Suppressor macrophage (primary cell): ENCODE measurements around the gene THEM4.
A peak's percentile ranks its signal among the peaks of the same experiment; 100 is the strongest.
"Not testable (repeated sequence)": the region's sequence is repeated elsewhere in the genome, so short reads cannot be mapped to it uniquely, and the experiment has no call there.

Experiments
- DNase-seq, 4 experiments: peaks; one replicate each; pipeline ENCODE4 v3.0.0-alpha.2; 2020 to 2022

The THEM4 gene

GRCh38 chr1:151934048-151934493 is 24.8 kb upstream of the THEM4 start:
- DNase-seq: peak; percentile 73 to 85 (median 78)

DNA sequence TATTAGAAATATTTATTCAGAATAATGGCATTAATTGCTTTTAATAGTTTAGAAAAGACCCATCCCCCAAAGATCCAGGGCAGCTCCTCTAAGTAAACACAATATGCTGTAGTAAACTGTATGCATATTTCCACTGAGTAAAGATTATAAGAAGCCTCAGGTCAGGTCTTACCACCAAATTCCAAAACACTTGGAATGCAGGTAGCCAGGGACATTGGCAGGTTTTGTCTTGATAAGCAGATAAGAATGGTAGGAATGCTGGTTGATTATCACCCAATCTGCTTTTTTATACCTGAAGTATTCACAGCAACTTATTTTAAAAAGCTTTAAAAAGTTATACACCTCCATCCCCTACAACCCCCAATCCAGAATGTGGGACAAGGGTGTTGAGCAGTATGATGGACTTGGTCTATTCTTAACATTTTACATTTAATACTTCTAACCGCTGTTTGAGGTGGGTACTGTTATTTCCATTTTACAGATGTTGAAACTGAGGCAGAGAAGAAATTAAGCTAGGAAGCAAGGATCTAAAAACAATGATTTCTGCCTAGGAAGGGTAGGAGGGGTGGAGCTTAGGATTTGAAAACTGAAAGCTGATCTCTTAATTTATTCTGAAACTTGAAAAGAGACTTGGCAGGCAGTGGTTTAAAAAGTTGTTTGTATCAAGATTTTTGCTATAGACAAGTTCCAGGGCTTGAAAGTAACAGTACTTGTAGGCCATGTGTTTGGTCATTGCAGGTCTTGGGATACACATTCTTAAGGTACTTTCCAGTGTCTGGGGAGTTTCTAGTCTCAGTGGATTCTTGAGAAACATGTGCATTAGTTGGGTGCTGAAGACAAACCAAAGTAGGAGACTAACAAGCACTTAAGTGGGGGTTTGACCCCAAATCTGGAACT is 15.6 kb upstream of the THEM4 start:
- no peak for DNase-seq

DNA sequence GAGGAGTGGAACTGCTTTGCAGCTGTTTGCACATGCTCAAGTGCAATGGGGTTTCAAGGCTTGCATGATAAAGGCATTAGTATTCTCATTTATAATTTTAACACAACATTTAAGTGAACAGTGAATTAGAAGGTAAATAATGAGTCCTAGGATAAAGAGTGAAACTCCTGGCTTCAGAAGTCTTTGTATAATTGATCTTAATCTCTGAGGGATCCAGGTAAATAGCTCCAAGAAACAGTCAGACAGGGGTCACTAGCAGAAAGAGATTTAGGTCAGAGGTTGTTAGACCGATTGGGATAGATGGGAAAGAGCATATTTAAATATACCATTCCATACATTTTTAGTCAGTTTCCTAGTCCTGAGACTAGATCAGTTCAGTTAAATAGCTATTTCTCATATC is 14.1 kb upstream of the THEM4 start:
- no peak for DNase-seq

DNA sequence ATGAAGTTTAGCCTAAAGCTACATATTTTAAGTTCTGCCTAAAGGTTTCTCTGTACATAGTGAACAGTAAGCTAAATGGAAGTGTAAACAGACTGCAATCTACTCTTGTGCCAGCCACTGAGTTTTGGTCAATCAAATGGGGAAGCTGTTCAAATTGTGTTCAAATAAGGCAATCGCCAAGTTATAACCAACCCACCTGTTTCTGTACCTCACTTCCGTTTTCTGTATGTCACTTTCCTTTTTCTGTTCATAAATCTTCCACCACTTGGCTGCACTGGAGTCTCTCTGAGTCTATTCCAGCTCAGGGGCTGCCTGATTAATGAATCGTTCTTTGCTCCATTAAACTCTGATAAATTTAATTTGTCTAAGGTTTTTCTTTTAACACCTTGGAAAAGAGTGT is 10.8 kb upstream of the THEM4 start:
- DNase-seq: peak; percentile 44 to 73 (median 67)

DNA sequence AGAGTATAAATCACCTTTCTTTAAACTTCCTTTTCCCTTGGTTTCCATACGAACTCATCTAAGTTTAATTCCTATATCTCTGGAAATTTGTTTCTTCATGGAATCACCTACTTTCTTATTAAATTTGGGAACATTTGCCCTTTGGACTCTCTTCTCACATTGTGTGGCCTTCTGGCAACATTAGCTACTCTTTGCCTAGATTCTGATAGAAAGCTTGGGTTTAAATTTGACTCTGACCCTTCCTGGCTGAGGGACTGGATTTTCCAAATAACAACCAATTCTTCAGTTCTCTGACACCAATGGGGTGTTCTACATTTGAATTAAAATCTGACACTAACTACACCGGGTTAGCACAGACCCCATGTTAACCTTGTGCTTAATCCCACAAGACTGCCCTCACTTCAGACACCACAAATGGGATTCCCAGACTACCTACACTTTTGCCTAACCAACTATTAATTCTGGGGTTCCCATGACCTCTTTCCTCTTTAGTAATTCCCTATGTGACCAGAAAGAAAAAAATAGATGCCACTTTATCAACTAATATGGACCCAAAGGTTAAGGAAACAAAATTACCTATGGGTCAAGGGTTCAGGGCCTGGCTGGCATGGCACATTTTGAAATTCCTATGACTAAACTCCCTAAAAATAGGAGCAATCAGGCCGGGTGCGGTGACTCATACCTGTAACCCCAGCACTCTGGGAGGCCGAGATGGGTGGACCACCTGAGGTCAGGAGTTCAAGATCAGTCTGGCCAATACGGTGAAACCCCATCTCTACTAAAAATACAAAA is 9.7 kb upstream of the THEM4 start:
- DNase-seq: peak in 3 of 4 experiments; percentile 48 to 51 (median 49)

- no peak for DNase-seq
Observed at GRCh38 chr1:151918156-151918555, 8.8 kb upstream of the THEM4 start.

GRCh38 chr1:151916726-151917370 is 7.5 kb upstream of the THEM4 start:
- peak; percentile 31 to 80 (median 71) for DNase-seq

DNA sequence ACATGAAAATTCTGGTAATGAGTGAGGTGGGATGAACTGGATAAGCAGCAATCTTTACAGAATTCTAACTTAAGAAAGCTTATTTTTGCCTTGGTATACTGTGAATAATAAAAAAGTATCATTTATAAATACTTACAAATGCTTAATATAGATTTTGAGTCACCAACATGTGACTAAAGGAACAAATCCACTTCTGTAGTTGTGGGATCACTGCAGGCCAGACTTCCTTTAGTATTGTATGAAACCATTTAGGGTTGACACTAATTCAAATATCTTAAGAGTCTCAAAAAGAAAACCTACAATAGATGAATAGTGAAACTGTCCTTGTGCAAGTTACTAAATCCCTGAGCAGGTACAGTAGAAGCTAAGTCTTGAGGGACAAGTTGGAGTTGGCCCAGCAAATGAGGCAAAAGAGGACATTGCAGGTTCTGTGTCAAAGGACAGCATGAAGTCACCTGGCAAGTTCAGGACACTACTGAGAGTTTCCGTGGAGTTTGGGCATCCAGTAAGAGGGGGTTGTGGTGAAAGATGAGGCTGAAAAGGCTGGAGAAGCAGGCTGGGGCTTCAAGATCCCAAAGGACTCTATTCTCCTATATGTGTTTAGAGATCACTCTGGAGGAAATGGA is 5.9 kb upstream of the THEM4 start:
- DNase-seq: peak in 3 of 4 experiments; percentile 41 to 66 (median 63)

DNA sequence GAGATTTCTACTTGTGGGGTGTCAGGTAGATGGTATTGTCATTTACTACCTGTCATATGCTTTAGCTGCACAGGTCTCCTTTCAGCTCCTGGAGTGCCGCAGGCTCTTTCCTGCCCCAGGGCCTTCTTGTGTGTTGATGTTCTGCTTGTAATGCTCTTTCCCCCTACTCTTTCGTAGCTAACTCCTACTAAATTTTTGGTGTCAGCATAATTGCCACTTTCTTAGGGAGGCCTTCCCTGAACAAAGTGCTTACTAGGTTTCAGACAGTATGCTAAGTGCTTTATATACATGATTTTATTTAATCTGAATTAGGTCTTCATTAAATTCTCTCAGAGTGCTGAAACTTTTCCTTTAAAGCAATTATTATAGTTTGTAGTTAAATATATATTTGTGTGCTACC is 4.8 kb upstream of the THEM4 start:
- DNase-seq: no peak

- no peak for DNase-seq
Observed at GRCh38 chr1:151912973-151913372, 3.7 kb upstream of the THEM4 start.

DNA sequence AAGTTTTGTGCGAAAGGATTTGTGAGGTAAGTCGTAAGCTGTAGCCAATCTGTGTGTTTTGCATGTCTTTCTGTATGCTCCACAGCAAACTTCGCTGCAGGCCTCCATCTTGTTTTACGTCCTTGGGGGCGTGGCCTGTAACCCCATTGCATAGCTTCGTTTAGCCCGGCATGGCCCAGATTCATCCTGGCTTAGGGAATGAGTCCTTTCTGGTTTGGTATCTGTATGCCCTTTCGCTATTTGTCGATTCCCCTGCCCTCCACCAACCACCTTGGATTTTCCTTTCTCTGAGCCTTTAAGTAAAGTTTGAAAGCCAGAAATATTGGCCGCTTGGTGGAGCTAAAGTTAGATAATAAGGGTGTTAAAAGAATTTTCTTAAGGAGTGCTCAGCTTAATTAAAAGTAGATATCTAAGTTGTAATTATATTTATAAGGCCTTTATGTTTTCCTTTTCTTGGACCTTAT is 1.1 kb downstream of the THEM4 start:
- DNase-seq: no peak

GRCh38 chr1:151907363-151908139 is 1.8 kb downstream of the THEM4 start:
- DNase-seq: peak in 1 of 4 experiments; percentile 4

DNA sequence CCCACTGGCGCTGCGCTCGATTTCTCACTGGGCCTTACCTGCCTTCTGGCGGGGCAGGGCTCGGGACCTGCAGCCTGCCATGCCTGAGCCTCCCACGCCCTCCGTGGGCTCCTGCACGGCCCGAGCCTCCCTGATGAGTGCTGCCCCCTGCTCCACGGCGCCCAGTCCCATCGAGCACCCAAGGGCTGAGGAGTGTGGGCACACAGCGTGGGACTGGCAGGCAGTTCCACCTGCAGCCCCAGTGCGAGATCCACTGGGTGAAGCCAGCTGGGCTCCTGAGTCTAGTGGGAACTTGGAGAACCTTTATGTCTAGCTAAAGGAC is 3.0 kb downstream of the THEM4 start:
- DNase-seq: not testable (repeated sequence)

- not testable (repeated sequence) for DNase-seq
Observed at GRCh38 chr1:151905443-151906323, 3.6 kb downstream of the THEM4 start.

GRCh38 chr1:151905070-151905442 is 4.3 kb downstream of the THEM4 start:
- DNase-seq: peak in 1 of 4 experiments; percentile 6

- DNase-seq: no peak
Observed at GRCh38 chr1:151902858-151903257, 6.5 kb downstream of the THEM4 start.

DNA sequence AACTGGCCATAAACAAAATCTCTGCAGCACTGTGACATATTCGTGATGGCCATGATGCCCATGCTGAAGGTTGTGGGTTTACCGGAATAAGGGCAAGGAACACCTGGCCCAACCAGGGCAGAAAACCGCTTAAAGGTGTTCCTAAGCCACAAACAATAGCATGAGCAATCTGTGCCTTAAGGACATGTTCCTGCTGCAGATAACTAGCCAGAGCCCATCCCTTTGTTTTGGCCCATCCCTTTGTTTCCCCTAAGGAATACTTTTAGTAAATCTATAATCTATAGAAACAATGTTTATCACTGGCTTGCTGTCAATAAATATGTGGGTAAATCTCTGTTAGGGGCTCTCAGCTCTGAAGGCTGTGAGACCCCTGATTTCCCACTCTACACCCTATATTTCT is 8.5 kb downstream of the THEM4 start:
- not testable (repeated sequence) for DNase-seq

DNA sequence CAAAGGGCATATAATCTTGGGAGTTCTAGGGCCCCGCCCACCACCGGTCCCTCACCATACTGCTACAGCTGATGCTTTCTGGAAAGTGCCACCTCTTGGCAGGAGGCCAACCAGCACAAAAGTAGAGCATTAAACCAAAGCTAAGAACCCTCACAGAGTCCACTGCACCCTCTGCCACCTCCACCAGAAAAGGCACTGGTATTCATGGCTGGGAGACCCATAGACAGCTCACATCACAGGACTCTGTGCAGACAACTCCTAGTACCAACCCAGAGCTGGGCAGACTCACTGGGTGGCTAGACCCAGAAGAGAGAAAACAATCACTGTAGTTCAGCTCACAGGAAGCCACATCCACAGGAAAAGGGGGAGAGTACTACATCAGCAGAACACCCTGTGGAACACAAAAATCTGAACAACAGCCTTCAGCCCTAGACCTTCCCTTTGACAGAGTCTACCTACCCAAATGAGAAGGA is 10.8 kb downstream of the THEM4 start:
- peak in 1 of 4 experiments; percentile 3 for DNase-seq

GRCh38 chr1:151897991-151898431 is 11.3 kb downstream of the THEM4 start:
- DNase-seq: no peak

- no peak for DNase-seq
Observed at GRCh38 chr1:151893176-151893924, 16.0 kb downstream of the THEM4 start.
